Measurements from ENCODE around the gene LMF2. TPM values are rescaled to one million over a fixed set of nuclear protein-coding genes. Genes with fewer than 3 reads are reported as not detected.
"Not testable (repeated sequence)": the region's sequence is repeated elsewhere in the genome, so short reads cannot be mapped to it uniquely, and the experiment has no call there.

LMF2 gene
- total RNA-seq, 2 experiments from 2014 or later, result 119 to 132 TPM

- H3K4me1 Mint-ChIP-seq (ENCODE audit: low read depth), result peaks cover 44% of the 10 kb centered on the region
- not testable (repeated sequence) for H3K9me3 Mint-ChIP-seq (ENCODE audit: insufficient read depth); H3K27me3 Mint-ChIP-seq (ENCODE audit: low read depth); ATAC-seq
- H3K36me3 Mint-ChIP-seq (ENCODE audit: low read depth), result peaks cover 20% of the 10 kb centered on the region
- H3K4me3 Mint-ChIP-seq, result peak overlapping the region; percentile 5
- ChIA-PET POLR2A (interaction anchor here (3.1 to 7.1 kb wide), 2 partner anchors 13 to 14 kb away, joined by 11 to 142 read pairs; partner anchors contain the start of gene KLHDC7B), CTCF (interaction anchor here (7.8 kb wide), 1 partner anchor 7 kb away, joined by 116 read pairs; the partner anchor contains the start of genes SCO2 and TYMP)
- peak overlapping the region; percentile 100 for H3K27ac Mint-ChIP-seq
- DNase-seq, result peak; percentile 24
These were observed 26.6 kb upstream of the LMF2 start for GRCh38 chr22:50533856-50534711.

- Mint-ChIP-seq H3K9me3 (ENCODE audit: insufficient read depth) (no peaks in the 10 kb centered on the region), H3K36me3 (ENCODE audit: low read depth) (peaks cover 28% of the 10 kb centered on the region), H3K27ac (peak overlapping the region; percentile 100), H3K4me3 (peak overlapping the region; percentile 94), H3K4me1 (ENCODE audit: low read depth) (peaks cover 48% of the 10 kb centered on the region), H3K27me3 (ENCODE audit: low read depth) (no peaks in the 10 kb centered on the region)
- CTCF ChIA-PET, result interaction anchor here (1.0 kb wide), 2 partner anchors 8 to 88 kb away, joined by 3 to 5 read pairs; no protein-coding TSS in a partner anchor
- no peak for ATAC-seq
- no peak for DNase-seq
- POLR2A ChIA-PET, result interaction anchor here (0.7 to 8.7 kb wide), 6 partner anchors 6 to 88 kb away, joined by 3 to 335 read pairs (median 20); partner anchors contain the start of genes KLHDC7B and SYCE3
These were observed 25.6 kb upstream of the LMF2 start for GRCh38 chr22:50532824-50533796.

GRCh38 chr22:50531962-50532674 lies 24.6 kb upstream of the LMF2 start:
- ATAC-seq (no peak), DNase-seq (no peak)
- H3K27ac Mint-ChIP-seq, result peak overlapping the region; percentile 100
- ChIA-PET POLR2A (interaction anchor here (0.8 to 8.7 kb wide), 9 partner anchors 7 to 341 kb away, joined by 3 to 335 read pairs (median 6); partner anchors contain the start of genes CHKB, KLHDC7B and SYCE3), CTCF (interaction anchor here (1.0 to 1.1 kb wide), 3 partner anchors 9 to 89 kb away, joined by 3 to 5 read pairs (median 3); no protein-coding TSS in a partner anchor)
- peaks cover 53% of the 10 kb centered on the region for H3K4me1 Mint-ChIP-seq (ENCODE audit: low read depth)
- no peaks in the 10 kb centered on the region for H3K27me3 Mint-ChIP-seq (ENCODE audit: low read depth)
- peaks cover 33% of the 10 kb centered on the region for H3K36me3 Mint-ChIP-seq (ENCODE audit: low read depth)
- H3K9me3 Mint-ChIP-seq (ENCODE audit: insufficient read depth), result no peaks in the 10 kb centered on the region
- peak overlapping the region; percentile 94 for H3K4me3 Mint-ChIP-seq

GRCh38 chr22:50531546-50531961 lies 24.1 kb upstream of the LMF2 start:
- CTCF ChIA-PET, result interaction anchor here (1.0 to 1.1 kb wide), 2 partner anchors 9 to 89 kb away, joined by 3 read pairs; no protein-coding TSS in a partner anchor
- POLR2A ChIA-PET, result interaction anchor here (0.8 to 8.7 kb wide), 9 partner anchors 7 to 341 kb away, joined by 3 to 335 read pairs (median 6); partner anchors contain the start of genes CHKB, KLHDC7B and SYCE3

GRCh38 chr22:50530877-50531545 lies 23.5 kb upstream of the LMF2 start:
- Mint-ChIP-seq H3K36me3 (ENCODE audit: low read depth) (peaks cover 37% of the 10 kb centered on the region), H3K27me3 (ENCODE audit: low read depth) (no peaks in the 10 kb centered on the region), H3K27ac (peak overlapping the region; percentile 100), H3K9me3 (ENCODE audit: insufficient read depth) (no peaks in the 10 kb centered on the region), H3K4me3 (peak overlapping the region; percentile 94), H3K4me1 (ENCODE audit: low read depth) (peaks cover 51% of the 10 kb centered on the region)
- DNase-seq (peak; percentile 92), ATAC-seq (peak; percentile 47)
- CTCF ChIA-PET, result interaction anchor here (1.1 kb wide), 1 partner anchor 90 kb away, joined by 3 read pairs; no protein-coding TSS in a partner anchor
- POLR2A ChIA-PET, result interaction anchor here (0.6 to 8.7 kb wide), 11 partner anchors 8 to 340 kb away, joined by 3 to 335 read pairs (median 5); partner anchors contain the start of genes CHKB, KLHDC7B and SYCE3

More at GRCh38 chr22:50531546-50531961, 24.1 kb upstream of the LMF2 start:
- H3K9me3 Mint-ChIP-seq (ENCODE audit: insufficient read depth), result no peaks in the 10 kb centered on the region
- H3K36me3 Mint-ChIP-seq (ENCODE audit: low read depth), result peaks cover 37% of the 10 kb centered on the region
- ATAC-seq, result peak; percentile 32
- peak overlapping the region; percentile 94 for H3K4me3 Mint-ChIP-seq
- H3K27ac Mint-ChIP-seq, result peak overlapping the region; percentile 100
- H3K4me1 Mint-ChIP-seq (ENCODE audit: low read depth), result peaks cover 55% of the 10 kb centered on the region
- DNase-seq, result peak; percentile 84
- H3K27me3 Mint-ChIP-seq (ENCODE audit: low read depth), result no peaks in the 10 kb centered on the region

- Mint-ChIP-seq H3K4me1 (ENCODE audit: low read depth) (peaks cover 51% of the 10 kb centered on the region), H3K27me3 (ENCODE audit: low read depth) (no peaks in the 10 kb centered on the region), H3K9me3 (ENCODE audit: insufficient read depth) (no peaks in the 10 kb centered on the region), H3K36me3 (ENCODE audit: low read depth) (peaks cover 37% of the 10 kb centered on the region), H3K4me3 (peak overlapping the region; percentile 94), H3K27ac (peak overlapping the region; percentile 100)
- ChIA-PET POLR2A (interaction anchor here (0.6 to 8.7 kb wide), 8 partner anchors 8 to 340 kb away, joined by 3 to 335 read pairs (median 10); partner anchors contain the start of genes CHKB, KLHDC7B and SYCE3), CTCF (no interaction called here)
- ATAC-seq (peak; percentile 4), DNase-seq (no peak)
These were observed 23.0 kb upstream of the LMF2 start for GRCh38 chr22:50530580-50530876.

GRCh38 chr22:50529897-50530579 lies 22.5 kb upstream of the LMF2 start, which contains the start of gene TYMP:
TSS of gene TYMP (minus strand) at chr22:50530012. CDS start at chr22:50529709, 303 bp downstream.
- H3K9me3 Mint-ChIP-seq (ENCODE audit: insufficient read depth), result no peaks in the 10 kb centered on the region
- peak; percentile 85 for DNase-seq
- H3K27me3 Mint-ChIP-seq (ENCODE audit: low read depth), result no peaks in the 10 kb centered on the region
- peak; percentile 32 for ATAC-seq
- peaks cover 51% of the 10 kb centered on the region for H3K4me1 Mint-ChIP-seq (ENCODE audit: low read depth)
- peak within 1 kb of the TSS; percentile 94 for H3K4me3 Mint-ChIP-seq
- POLR2A ChIA-PET, result interaction anchor here (0.6 to 8.7 kb wide), 10 partner anchors 9 to 169 kb away, joined by 3 to 335 read pairs (median 4); partner anchors contain the start of genes KLHDC7B, LMF2, NCAPH2 and SYCE3
- CTCF ChIA-PET, result interaction anchor here (1.0 to 6.5 kb wide), 3 partner anchors 8 to 33 kb away, joined by 5 to 116 read pairs (median 7); partner anchors contain the start of gene SYCE3
- H3K36me3 Mint-ChIP-seq (ENCODE audit: low read depth), result peaks cover 37% of the 10 kb centered on the region
- H3K27ac Mint-ChIP-seq, result peak within 1 kb of the TSS; percentile 100

- ChIA-PET POLR2A (interaction anchor here (0.6 to 8.7 kb wide), 11 partner anchors 10 to 170 kb away, joined by 3 to 335 read pairs (median 5); partner anchors contain the start of genes KLHDC7B, LMF2, NCAPH2 and SYCE3), CTCF (interaction anchor here (0.6 to 6.5 kb wide), 6 partner anchors 8 to 277 kb away, joined by 3 to 116 read pairs (median 4); partner anchors contain the start of gene SYCE3)
- peaks cover 41% of the 10 kb centered on the region for H3K36me3 Mint-ChIP-seq (ENCODE audit: low read depth)
- peak overlapping the region; percentile 91 for H3K27ac Mint-ChIP-seq
- H3K4me1 Mint-ChIP-seq (ENCODE audit: low read depth), result peaks cover 52% of the 10 kb centered on the region
- no peaks in the 10 kb centered on the region for H3K27me3 Mint-ChIP-seq (ENCODE audit: low read depth)
- ATAC-seq, result no peak
- H3K9me3 Mint-ChIP-seq (ENCODE audit: insufficient read depth), result no peaks in the 10 kb centered on the region
- DNase-seq, result no peak
- H3K4me3 Mint-ChIP-seq, result peak overlapping the region; percentile 80
These were observed 22.0 kb upstream of the LMF2 start for GRCh38 chr22:50529416-50529896.

- H3K36me3 Mint-ChIP-seq (ENCODE audit: low read depth), result peaks cover 40% of the 10 kb centered on the region
- peak overlapping the region; percentile 80 for H3K4me3 Mint-ChIP-seq
- no peaks in the 10 kb centered on the region for H3K27me3 Mint-ChIP-seq (ENCODE audit: low read depth)
- H3K27ac Mint-ChIP-seq, result peak overlapping the region; percentile 91
- H3K4me1 Mint-ChIP-seq (ENCODE audit: low read depth), result peaks cover 51% of the 10 kb centered on the region
- DNase-seq (no peak), ATAC-seq (no peak)
- ChIA-PET CTCF (interaction anchor here (0.6 to 6.5 kb wide), 7 partner anchors 9 to 277 kb away, joined by 3 to 116 read pairs (median 4); partner anchors contain the start of genes LMF2 and NCAPH2), POLR2A (interaction anchor here (1.0 to 8.7 kb wide), 6 partner anchors 10 to 92 kb away, joined by 3 to 335 read pairs (median 62); partner anchors contain the start of genes KLHDC7B, LMF2, NCAPH2 and SYCE3)
- no peaks in the 10 kb centered on the region for H3K9me3 Mint-ChIP-seq (ENCODE audit: insufficient read depth)
These were observed 21.3 kb upstream of the LMF2 start for GRCh38 chr22:50528682-50529415.
